SK-N-SH treated with all-trans-retinoic acid at 6 μM for 48 hours (cell line): Measurements from ENCODE around the gene DAB1.

Experiments used
- ATAC-seq: fragments of 200-7000 bp; cut with Tn5 transposase; 3 replicates; pipeline ENCODE4 v1.9.1; 2020; ENCODE audit warnings: mild to moderate bottlenecking, moderate library complexity
- ARNTL ChIP-seq: fragments of 450-650 bp; formaldehyde crosslinking; IDR thresholded peaks from 2 replicates; pipeline ENCODE4 v1.5.0; 2020; ENCODE audit warnings: low read depth, mild to moderate bottlenecking, moderate library complexity, borderline replicate concordance
- BACH2 ChIP-seq: fragments of 250-450 bp; sonication (Bioruptor Pico); IDR thresholded peaks from 2 replicates; pipeline ENCODE4 v1.9.0; 2021; ENCODE audit warnings: mild to moderate bottlenecking, borderline replicate concordance
- CREB5 ChIP-seq: fragments of 250-450 bp; sonication (Bioruptor Pico); IDR thresholded peaks from 2 replicates; pipeline ENCODE4 v1.5.1; 2020; ENCODE audit warnings: low read depth, mild to moderate bottlenecking, moderate library complexity
- CSDC2 ChIP-seq: fragments of 250-450 bp; sonication (Bioruptor Pico); IDR thresholded peaks from 2 replicates; pipeline ENCODE4 v1.5.0; 2020; ENCODE audit warnings: mild to moderate bottlenecking, moderate library complexity
- ESRRG ChIP-seq: fragments of 250-450 bp; sonication (Bioruptor Pico); IDR thresholded peaks from 2 replicates; pipeline ENCODE4 v1.6.1; 2021; ENCODE audit warnings: mild to moderate bottlenecking
- GLIS3 ChIP-seq: fragments of 250-450 bp; sonication (Bioruptor Pico); IDR thresholded peaks from 2 replicates; pipeline ENCODE4 v1.5.0; 2020; ENCODE audit warnings: mild to moderate bottlenecking, moderate library complexity
- ISL1 ChIP-seq: fragments of 250-450 bp; sonication (Bioruptor Pico); IDR thresholded peaks from 2 replicates; pipeline ENCODE4 v2.1.2; 2022; ENCODE audit warnings: mild to moderate bottlenecking, moderate library complexity
- OSR1 ChIP-seq: fragments of 250-450 bp; sonication (Bioruptor Pico); IDR thresholded peaks from 2 replicates; pipeline ENCODE4 v1.8.0; 2022; ENCODE audit warnings: moderate library complexity, mild to moderate bottlenecking, inconsistent platforms
- PATZ1 ChIP-seq: fragments of 250-450 bp; sonication (Bioruptor Pico); IDR thresholded peaks from 2 replicates; pipeline ENCODE4 v1.8.0; 2020; ENCODE audit warnings: mild to moderate bottlenecking, moderate library complexity, borderline replicate concordance
- POU6F1 ChIP-seq: fragments of 250-450 bp; sonication (Bioruptor Pico); IDR thresholded peaks from 2 replicates; pipeline ENCODE4 v1.8.0; 2021; ENCODE audit warnings: low read depth, mild to moderate bottlenecking, moderate library complexity, borderline replicate concordance
- PPARA ChIP-seq: fragments of 250-450 bp; sonication (Bioruptor Pico); IDR thresholded peaks from 2 replicates; pipeline ENCODE4 v1.5.0; 2020; ENCODE audit warnings: mild to moderate bottlenecking, borderline replicate concordance
- SNAI2 ChIP-seq: fragments of 250-450 bp; sonication (Bioruptor Pico); IDR thresholded peaks from 2 replicates; pipeline ENCODE4 v1.5.0; 2020; ENCODE audit warnings: mild to moderate bottlenecking, moderate library complexity
- TOX ChIP-seq: fragments of 250-450 bp; sonication (Bioruptor Pico); IDR thresholded peaks from 2 replicates; pipeline ENCODE4 v1.8.0; 2021; ENCODE audit warnings: mild to moderate bottlenecking, moderate library complexity, borderline replicate concordance
- TSHZ2 ChIP-seq: fragments of 250-450 bp; sonication (Bioruptor Pico); IDR thresholded peaks from 2 replicates; pipeline ENCODE4 v1.5.0; 2020; ENCODE audit warnings: mild to moderate bottlenecking, moderate library complexity
- ZC3H10 ChIP-seq: fragments of 250-450 bp; sonication (Bioruptor Pico); IDR thresholded peaks from 2 replicates; pipeline ENCODE4 v1.5.1; 2021; ENCODE audit warnings: mild to moderate bottlenecking, moderate library complexity
- ZFP3 ChIP-seq: fragments of 250-450 bp; sonication (Bioruptor Pico); IDR thresholded peaks from 2 replicates; pipeline ENCODE4 v1.5.0; 2020; ENCODE audit warnings: mild to moderate bottlenecking, moderate library complexity
- ZNF565 ChIP-seq: fragments of 450-650 bp; formaldehyde crosslinking; conservative IDR thresholded peaks from 2 replicates; pipeline ENCODE4 v1.5.0; 2020; ENCODE audit warnings: low read depth, mild to moderate bottlenecking, moderate library complexity
- ZNF70 ChIP-seq: fragments of 450-650 bp; formaldehyde crosslinking; IDR thresholded peaks from 2 replicates; pipeline ENCODE4 v1.5.0; 2020; ENCODE audit warnings: mild to moderate bottlenecking, moderate library complexity

The DAB1 gene

DNA sequence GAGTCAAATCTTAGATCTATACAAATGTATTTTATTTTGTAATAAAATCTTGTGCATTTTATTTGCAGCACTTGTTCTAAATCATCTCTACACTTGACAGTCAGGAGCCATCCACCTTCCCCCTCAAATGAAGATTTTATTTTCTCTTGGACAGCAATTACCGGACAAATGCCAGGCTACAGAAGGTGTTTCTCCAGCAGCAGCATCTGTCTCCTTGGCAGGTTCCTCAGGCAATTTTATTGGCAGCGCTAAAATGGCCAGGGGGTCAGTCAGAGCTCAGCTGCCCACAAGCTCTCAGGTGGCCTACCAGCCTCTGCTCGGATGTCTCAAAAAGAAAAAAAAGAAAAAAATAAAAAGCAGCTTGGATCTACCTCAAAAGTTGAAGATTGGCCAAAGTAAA, 107.6 kb downstream of the DAB1 start:
- ATAC-seq = no peak
- TF ChIP-seq ZFP3 (CRISPR knock-in tag) (no peak), ESRRG (CRISPR knock-in tag) (no peak), TSHZ2 (CRISPR knock-in tag) (no peak), CREB5 (no peak), ZNF565 (CRISPR knock-in tag) (no peak), ZNF70 (no peak), SNAI2 (CRISPR knock-in tag) (no peak), TOX (CRISPR knock-in tag) (no peak), CSDC2 (CRISPR knock-in tag) (no peak), PPARA (no peak), GLIS3 (no peak), PATZ1 (CRISPR knock-in tag) (no peak), ISL1 (CRISPR knock-in tag) (no peak), OSR1 (CRISPR knock-in tag) (no peak), ARNTL (CRISPR knock-in tag) (no peak), BACH2 (CRISPR knock-in tag) (no peak)

DNA sequence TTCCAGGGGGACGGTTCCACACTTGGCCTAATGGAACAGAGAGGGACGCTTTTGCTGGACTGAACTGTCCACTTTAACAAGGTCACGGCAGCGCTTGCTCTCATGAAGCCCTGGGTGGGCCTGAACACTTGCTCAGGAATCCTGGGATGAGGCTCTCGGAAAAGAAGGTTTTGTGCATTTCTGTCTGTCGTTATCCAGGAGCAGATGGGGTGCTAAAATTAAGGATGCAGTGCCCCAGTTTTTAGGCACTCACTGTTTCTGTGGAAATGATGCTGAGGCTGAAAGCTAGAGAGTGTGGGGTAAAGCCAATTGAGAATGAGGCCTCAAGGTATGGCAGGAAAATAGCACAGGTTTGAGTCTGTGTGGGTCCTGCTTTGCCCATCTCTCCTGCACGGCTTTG, 111.0 kb downstream of the DAB1 start:
- no peak for ATAC-seq
- no peak for TF ChIP-seq PATZ1 (CRISPR knock-in tag)
- no peak for TF ChIP-seq CSDC2 (CRISPR knock-in tag)
- TF ChIP-seq CREB5 = no peak
- TF ChIP-seq TOX (CRISPR knock-in tag) = no peak
- TF ChIP-seq SNAI2 (CRISPR knock-in tag) = no peak
- no peak for TF ChIP-seq ISL1 (CRISPR knock-in tag)
- TF ChIP-seq ZNF565 (CRISPR knock-in tag) = no peak
- no peak for TF ChIP-seq POU6F1 (CRISPR knock-in tag)
- TF ChIP-seq ZNF70 = no peak
- no peak for TF ChIP-seq ZC3H10 (CRISPR knock-in tag)

- ATAC-seq = no peak
- no peak for TF ChIP-seq PATZ1 (CRISPR knock-in tag)
- no peak for TF ChIP-seq BACH2 (CRISPR knock-in tag)
Observed at GRCh38 chr1:57311411-57311810, 112.4 kb downstream of the DAB1 start.
